Activated T-helper 17 cell treated with anti-CD3 and anti-CD28 coated beads, Interleukin-2, amount 50 U/mL, for 72 hours (primary cell): ENCODE results near the gene CFLAR. TPM values are rescaled to one million over a fixed set of nuclear protein-coding genes. Genes with fewer than 3 reads are reported as not detected.
"Not testable (repeated sequence)": the region's sequence is repeated elsewhere in the genome, so short reads cannot be mapped to it uniquely, and the experiment has no call there.

Experiments
- ATAC-seq: fragments of 150-1000 bp; cut with Tn5 transposase; replicated peaks from 2 replicates; pipeline ENCODE4 v1.10.0; 2021; ENCODE audit warnings: mild to moderate bottlenecking, moderate library complexity
- H3K27ac Mint-ChIP-seq: one replicate; pipeline ENCODE4 v1.8.0; 2022; ENCODE audit warnings: mixed read lengths
- H3K27me3 Mint-ChIP-seq: one replicate; pipeline ENCODE4 v1.8.0; 2022; ENCODE audit warnings: mixed read lengths
- H3K36me3 Mint-ChIP-seq: one replicate; pipeline ENCODE4 v1.8.0; 2022; ENCODE audit warnings: low read depth, mild to moderate bottlenecking, mixed read lengths
- H3K4me1 Mint-ChIP-seq: one replicate; pipeline ENCODE4 v1.8.0; 2022; ENCODE audit warnings: mixed read lengths
- H3K4me3 Mint-ChIP-seq: one replicate; pipeline ENCODE4 v1.8.0; 2022; ENCODE audit warnings: mild to moderate bottlenecking, mixed read lengths
- H3K9me3 Mint-ChIP-seq: one replicate; pipeline ENCODE4 v1.8.0; 2022; ENCODE audit warnings: mixed read lengths
- total RNA-seq, 2 donors: library from RNA; stranded (reverse); gene quantifications; one replicate each; pipeline ENCODE4 v1.2.3, GENCODE V29; 2022

The CFLAR gene
- total RNA-seq, 2 donors from 2014 or later: 224 to 559 TPM

DNA sequence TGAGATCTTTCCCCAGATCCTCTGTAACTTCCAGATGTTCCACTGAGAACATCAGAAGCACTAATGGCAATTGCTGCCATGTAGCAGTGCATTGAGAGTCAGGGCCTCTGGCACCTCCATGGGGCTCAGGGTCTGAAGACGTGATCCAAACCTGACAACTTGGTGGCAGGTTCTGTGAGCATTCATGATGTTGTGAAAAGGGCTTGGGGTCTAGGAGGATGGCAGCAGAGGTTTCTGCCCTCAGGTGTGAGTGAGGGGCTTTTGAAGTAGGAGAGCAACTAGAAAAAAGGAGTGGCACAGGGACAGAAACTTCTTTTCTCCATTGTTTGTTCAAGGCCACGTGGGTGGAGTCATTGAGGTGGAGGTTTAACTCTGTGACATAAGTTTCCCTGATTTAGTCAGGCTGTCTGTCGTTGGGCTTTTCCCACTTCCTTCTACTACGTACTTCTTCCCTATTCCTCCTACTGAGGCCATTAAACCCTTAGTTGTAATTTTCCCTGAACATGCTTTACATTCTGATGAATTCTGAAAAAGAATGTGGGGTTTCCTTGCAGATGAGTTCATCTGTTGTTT lies 13.1 kb downstream of the CFLAR start:
- H3K27ac Mint-ChIP-seq: peak overlapping the region; percentile 98
- peak; percentile 44 for ATAC-seq
- H3K36me3 Mint-ChIP-seq: peaks cover 93% of the 10 kb centered on the region
- H3K4me3 Mint-ChIP-seq: peak overlapping the region; percentile 95
- peaks cover 42% of the 10 kb centered on the region for H3K4me1 Mint-ChIP-seq
- no peaks in the 10 kb centered on the region for H3K9me3 Mint-ChIP-seq
- no peaks in the 10 kb centered on the region for H3K27me3 Mint-ChIP-seq

GRCh38 chr2:201130524-201131186 lies 14.7 kb downstream of the CFLAR start:
- peak; percentile 58 for ATAC-seq
- Mint-ChIP-seq H3K4me1 (peaks cover 31% of the 10 kb centered on the region), H3K4me3 (peak overlapping the region; percentile 95), H3K27me3 (no peaks in the 10 kb centered on the region), H3K27ac (peak overlapping the region; percentile 98), H3K36me3 (peaks cover 93% of the 10 kb centered on the region), H3K9me3 (no peaks in the 10 kb centered on the region)

DNA sequence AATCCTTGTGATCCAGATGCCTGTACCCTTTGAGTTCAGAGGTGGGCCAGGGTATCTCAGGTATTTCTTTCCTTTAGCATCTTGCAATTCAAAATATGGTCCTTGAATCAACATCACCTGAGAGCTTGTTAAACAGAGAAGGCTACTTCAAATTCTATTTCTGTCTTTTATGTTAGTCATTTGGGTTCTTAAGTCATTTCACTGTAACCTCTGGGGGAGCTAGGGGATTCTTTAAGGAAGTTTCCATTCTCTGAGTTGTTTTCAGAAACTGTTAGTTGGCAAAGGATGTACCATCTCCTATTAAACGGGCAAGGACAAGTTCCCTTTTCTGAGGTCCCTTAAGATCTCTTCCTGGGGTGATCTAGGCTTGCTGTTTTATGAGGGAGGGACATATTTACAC lies 16.6 kb downstream of the CFLAR start:
- H3K9me3 Mint-ChIP-seq: no peaks in the 10 kb centered on the region
- peak; percentile 11 for ATAC-seq
- peaks cover 93% of the 10 kb centered on the region for H3K36me3 Mint-ChIP-seq
- H3K27ac Mint-ChIP-seq: peak overlapping the region; percentile 98
- H3K4me1 Mint-ChIP-seq: peaks cover 32% of the 10 kb centered on the region
- H3K4me3 Mint-ChIP-seq: peak overlapping the region; percentile 95
- no peaks in the 10 kb centered on the region for H3K27me3 Mint-ChIP-seq

- Mint-ChIP-seq H3K27me3 (no peaks in the 10 kb centered on the region), H3K36me3 (peaks cover 100% of the 10 kb centered on the region), H3K9me3 (no peaks in the 10 kb centered on the region), H3K4me1 (peaks cover 44% of the 10 kb centered on the region), H3K27ac (peak overlapping the region; percentile 95), H3K4me3 (peak overlapping the region; percentile 81)
- peak; percentile 20 for ATAC-seq
These were observed 19.4 kb downstream of the CFLAR start for GRCh38 chr2:201135386-201135785.

GRCh38 chr2:201136889-201137321 lies 20.9 kb downstream of the CFLAR start:
- Mint-ChIP-seq H3K4me1 (peaks cover 49% of the 10 kb centered on the region), H3K36me3 (peaks cover 100% of the 10 kb centered on the region), H3K4me3 (peak overlapping the region; percentile 81), H3K27ac (peak overlapping the region; percentile 95), H3K27me3 (no peaks in the 10 kb centered on the region), H3K9me3 (no peaks in the 10 kb centered on the region)
- no peak for ATAC-seq

GRCh38 chr2:201137505-201138400 lies 21.8 kb downstream of the CFLAR start:
- no peaks in the 10 kb centered on the region for H3K9me3 Mint-ChIP-seq
- H3K27ac Mint-ChIP-seq: peak overlapping the region; percentile 67
- H3K4me3 Mint-ChIP-seq: peak overlapping the region; percentile 52
- no peaks in the 10 kb centered on the region for H3K27me3 Mint-ChIP-seq
- H3K36me3 Mint-ChIP-seq: peaks cover 100% of the 10 kb centered on the region
- peak; percentile 28 for ATAC-seq
- H3K4me1 Mint-ChIP-seq: peaks cover 46% of the 10 kb centered on the region

DNA sequence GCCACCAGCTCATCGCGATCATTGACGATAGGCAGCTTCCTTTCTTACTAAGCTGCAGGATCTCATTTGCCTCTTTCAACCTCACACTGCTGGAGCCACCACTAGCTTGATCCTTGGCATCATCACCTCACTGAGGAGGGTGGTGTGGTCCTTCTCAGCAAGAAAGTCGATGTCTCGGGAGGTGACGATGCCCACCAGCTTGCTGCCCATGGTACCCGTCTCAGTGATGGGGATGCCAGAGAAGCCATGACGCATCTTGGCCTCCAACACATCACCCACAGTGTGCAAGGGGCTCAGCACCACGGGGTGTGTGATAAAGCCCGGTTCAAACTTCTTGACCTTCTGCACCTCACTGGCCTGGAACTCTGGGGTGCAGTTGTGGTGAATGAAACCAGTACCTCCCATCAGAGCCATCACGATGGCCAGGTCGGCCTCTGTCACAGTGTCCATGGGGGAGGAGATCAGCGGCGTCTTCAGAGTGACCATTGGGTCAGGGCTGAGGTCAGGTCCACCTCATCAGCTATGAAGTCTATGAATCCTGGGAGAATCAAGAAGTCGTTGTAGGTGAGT lies 22.5 kb downstream of the CFLAR start:
- H3K27me3 Mint-ChIP-seq: no peaks in the 10 kb centered on the region
- H3K9me3 Mint-ChIP-seq: no peaks in the 10 kb centered on the region
- peaks cover 100% of the 10 kb centered on the region for H3K36me3 Mint-ChIP-seq
- H3K27ac Mint-ChIP-seq: peak overlapping the region; percentile 66
- H3K4me1 Mint-ChIP-seq: peaks cover 38% of the 10 kb centered on the region
- H3K4me3 Mint-ChIP-seq: peak overlapping the region; percentile 52
- no peak for ATAC-seq

- H3K4me3 Mint-ChIP-seq: peak overlapping the region; percentile 52
- peaks cover 38% of the 10 kb centered on the region for H3K4me1 Mint-ChIP-seq
- H3K9me3 Mint-ChIP-seq, ATAC-seq, H3K27me3 Mint-ChIP-seq: not testable (repeated sequence)
- peaks cover 99% of the 10 kb centered on the region for H3K36me3 Mint-ChIP-seq
- peak overlapping the region; percentile 66 for H3K27ac Mint-ChIP-seq
These were observed 23.2 kb downstream of the CFLAR start for GRCh38 chr2:201138986-201139781.

DNA sequence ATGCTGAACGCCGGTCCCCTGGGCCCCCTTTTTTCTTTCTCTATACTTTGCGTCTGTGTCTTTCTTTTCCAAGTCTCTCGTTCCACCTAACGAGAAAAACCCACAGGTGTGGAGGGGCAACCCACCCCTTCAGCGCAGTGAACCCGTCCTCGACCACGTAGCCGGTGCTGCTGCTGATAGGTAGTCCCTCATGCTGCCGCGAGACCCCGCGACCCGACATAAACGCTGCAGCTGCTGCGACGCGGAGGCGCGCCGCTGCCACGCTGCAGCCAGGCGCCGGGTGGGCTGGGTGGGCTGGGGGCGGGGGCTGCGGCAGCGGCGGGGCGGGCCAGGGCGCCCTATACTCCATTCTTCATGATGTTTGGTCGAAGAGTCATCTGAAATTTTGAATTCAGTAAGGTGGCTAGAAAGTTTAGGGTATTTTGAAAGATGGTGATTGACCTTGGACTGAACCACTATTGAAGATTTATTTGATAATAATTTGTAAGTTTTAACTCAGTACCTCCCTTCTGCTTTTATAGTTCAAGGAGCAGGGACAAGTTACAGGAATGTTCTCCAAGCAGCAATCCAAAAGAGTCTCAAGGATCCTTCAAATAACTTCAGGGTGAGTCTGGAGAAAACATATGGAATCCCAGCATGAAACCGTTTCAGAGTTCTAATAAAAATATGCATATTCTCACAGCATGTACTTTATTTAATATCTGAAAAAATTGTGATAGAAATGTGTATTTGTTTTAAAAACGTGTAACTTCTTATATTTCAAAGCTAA lies 24.1 kb downstream of the CFLAR start:
- ATAC-seq: no peak
- peak overlapping the region; percentile 66 for H3K27ac Mint-ChIP-seq
- no peaks in the 10 kb centered on the region for H3K9me3 Mint-ChIP-seq
- peak overlapping the region; percentile 52 for H3K4me3 Mint-ChIP-seq
- H3K36me3 Mint-ChIP-seq: peaks cover 99% of the 10 kb centered on the region
- no peaks in the 10 kb centered on the region for H3K27me3 Mint-ChIP-seq
- H3K4me1 Mint-ChIP-seq: peaks cover 37% of the 10 kb centered on the region

GRCh38 chr2:201144101-201145051 lies 28.4 kb downstream of the CFLAR start:
- Mint-ChIP-seq H3K27me3 (no peaks in the 10 kb centered on the region), H3K36me3 (peaks cover 95% of the 10 kb centered on the region), H3K4me3 (no peak overlapping the region), H3K4me1 (peaks cover 29% of the 10 kb centered on the region), H3K9me3 (no peaks in the 10 kb centered on the region), H3K27ac (no peak overlapping the region)
- ATAC-seq: no peak

DNA sequence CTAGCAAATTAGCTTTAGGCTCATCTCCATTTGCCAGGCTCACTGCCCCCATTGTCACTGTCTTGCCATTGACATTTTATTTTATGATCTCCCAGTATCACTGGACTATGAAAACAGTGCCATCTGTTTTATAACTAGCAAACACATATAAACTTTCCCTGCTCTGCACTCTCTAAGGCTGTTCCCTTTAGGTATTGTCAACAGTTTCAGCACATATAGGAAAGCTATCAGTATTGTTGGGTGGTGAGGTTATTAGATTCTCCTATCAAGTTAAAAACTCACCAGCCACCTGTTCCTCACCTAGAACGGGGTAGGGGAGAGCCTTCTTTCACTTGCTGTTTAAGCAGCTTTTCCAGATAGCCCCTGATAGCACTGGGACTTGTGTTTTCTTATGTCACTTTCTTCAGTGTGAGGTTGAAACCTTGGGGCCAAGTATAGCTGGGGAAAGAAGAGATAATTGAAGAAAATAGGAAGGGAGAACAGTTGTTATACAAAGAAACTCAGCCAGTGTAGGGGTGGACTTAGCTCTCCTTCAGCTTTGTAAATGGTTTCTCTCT lies 32.5 kb downstream of the CFLAR start:
- peaks cover 46% of the 10 kb centered on the region for H3K4me1 Mint-ChIP-seq
- no peaks in the 10 kb centered on the region for H3K27me3 Mint-ChIP-seq
- no peak for ATAC-seq
- H3K27ac Mint-ChIP-seq: peak overlapping the region; percentile 41
- peaks cover 95% of the 10 kb centered on the region for H3K36me3 Mint-ChIP-seq
- H3K9me3 Mint-ChIP-seq: no peaks in the 10 kb centered on the region
- no peak overlapping the region for H3K4me3 Mint-ChIP-seq
